GM10847 (cell line): ENCODE results near the gene CAND1.

Experiments used
- POLR2A ChIP-seq: IDR thresholded peaks from 2 replicates; pipeline ENCODE4 v1.6.1; 2011; ENCODE audit not compliant: insufficient read length; ENCODE audit errors: extremely low read depth

CAND1 gene

GRCh38 chr12:67268896-67269632 is at the start of gene CAND1:
CAND1 (plus strand) TSS chr12:67269358; CDS start chr12:67269718, 360 bp downstream.
- peak; percentile 81 for TF ChIP-seq POLR2A

DNA sequence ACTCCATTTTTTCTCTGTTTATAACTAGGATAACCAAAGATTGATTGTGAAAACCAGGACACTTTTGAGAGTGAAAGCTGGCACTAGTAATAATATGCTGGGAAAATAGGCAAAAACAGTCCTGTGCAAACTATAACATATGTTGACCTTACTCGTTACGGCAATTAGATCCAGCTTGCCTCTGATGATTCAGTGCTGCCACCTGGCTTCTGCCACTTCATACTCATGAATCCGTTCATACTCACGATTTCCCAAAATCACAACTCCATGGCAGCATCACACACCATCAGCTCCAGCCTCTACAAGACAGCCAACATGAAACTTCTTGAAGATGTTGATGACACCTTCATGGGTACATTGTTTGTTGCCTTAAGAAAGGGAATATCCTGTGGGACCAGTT is 49.1 kb upstream of the CAND1 start:
- TF ChIP-seq POLR2A: no peak

DNA sequence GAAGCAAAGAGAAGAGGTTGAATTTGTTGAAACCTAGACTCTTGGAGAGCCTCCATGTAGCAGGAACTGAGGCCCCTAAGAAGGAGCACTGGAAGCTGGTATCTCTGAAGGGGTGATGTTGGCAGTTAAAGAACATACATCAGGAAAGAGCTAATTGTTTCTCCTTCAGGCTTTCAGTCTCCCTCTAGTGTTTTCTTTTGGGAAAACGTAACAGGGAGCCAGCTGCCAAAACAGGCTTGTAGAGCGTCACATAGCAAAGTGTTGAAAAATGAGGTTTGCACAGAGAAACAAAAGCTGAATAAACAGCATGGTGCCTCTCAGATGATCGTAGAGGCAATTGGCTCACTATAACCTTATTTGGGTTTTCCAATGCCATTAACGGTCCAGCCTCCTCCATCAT is 46.9 kb upstream of the CAND1 start:
- no peak for TF ChIP-seq POLR2A

DNA sequence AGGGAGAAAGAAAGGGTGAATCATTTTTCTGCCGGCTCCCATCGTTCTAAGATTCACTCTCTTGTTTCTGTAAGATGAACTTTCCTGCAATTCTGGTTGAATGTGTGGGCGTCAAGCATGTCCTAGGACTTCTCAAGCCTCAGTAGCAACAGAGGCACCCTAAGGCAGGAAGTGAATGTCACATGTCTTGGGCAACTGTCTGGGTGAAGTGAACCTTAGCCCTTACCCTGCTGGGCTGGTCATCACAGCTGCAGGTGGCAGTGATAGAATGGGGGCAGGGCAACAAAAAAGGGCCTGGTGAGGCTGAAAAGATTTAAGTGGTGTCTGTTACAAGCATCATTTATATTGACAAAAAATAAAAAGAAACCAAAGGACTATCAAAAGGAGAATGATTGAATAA is 45.9 kb upstream of the CAND1 start:
- no peak for TF ChIP-seq POLR2A

DNA sequence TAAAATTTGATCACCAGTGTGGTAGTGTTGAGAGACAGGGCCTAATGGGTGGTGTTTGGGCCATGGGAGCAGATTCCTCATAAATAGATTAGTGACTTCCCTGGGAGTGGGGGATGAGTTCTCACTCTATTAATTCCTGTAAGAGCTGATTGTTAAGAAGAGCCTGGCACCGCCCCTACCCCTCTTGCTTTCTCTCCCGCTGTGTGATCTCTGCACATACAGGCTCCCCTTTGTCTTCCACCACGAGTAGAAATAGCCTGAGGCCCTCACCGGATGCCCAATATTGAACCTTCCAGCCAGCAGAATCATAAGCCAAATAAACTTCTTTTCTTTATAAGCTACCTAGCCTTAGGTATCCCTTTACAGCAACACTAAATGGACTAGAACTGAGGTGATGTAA is 31.9 kb upstream of the CAND1 start:
- TF ChIP-seq POLR2A: no peak

DNA sequence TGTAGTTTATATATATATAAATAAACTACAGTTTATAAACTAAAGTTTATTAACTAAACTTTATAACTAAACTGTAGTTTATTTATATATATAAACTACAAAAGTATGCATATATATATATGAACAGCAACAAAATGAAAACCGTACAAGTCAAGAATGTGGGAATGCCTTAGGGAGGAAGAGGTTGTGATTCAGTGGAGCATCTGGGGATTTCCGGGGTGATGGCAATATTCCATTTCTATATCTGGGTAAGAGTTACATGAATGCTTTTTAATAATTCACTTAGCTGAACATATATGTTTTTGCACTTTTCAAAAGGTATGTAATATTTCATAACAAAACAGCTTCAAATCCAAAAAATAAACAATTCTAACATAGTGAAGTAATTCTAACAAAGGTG is 30.1 kb upstream of the CAND1 start:
- TF ChIP-seq POLR2A: no peak

- TF ChIP-seq POLR2A: no peak
Measured at GRCh38 chr12:67241482-67241881, 27.7 kb upstream of the CAND1 start.

DNA sequence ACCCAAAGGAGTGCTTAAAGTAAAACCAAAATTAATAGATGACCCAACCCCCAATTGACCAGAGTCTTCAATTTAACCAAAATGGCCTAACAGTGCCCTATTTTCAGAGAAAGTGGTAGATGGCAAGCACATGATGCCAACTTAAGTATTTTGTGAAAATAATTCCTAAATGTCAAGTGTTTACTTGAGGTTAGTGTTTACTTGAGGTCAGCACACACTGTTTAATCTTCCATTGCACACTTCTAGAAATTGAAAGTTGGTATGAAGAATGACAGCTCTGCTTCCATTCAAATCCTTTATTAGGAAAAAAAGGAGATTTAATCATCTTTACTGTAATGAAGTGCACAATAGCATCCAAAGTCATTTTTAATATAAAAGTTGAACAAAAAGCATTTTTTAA is 25.9 kb upstream of the CAND1 start:
- TF ChIP-seq POLR2A: no peak

- no peak for TF ChIP-seq POLR2A
Measured at GRCh38 chr12:67245571-67245970, 23.6 kb upstream of the CAND1 start.

DNA sequence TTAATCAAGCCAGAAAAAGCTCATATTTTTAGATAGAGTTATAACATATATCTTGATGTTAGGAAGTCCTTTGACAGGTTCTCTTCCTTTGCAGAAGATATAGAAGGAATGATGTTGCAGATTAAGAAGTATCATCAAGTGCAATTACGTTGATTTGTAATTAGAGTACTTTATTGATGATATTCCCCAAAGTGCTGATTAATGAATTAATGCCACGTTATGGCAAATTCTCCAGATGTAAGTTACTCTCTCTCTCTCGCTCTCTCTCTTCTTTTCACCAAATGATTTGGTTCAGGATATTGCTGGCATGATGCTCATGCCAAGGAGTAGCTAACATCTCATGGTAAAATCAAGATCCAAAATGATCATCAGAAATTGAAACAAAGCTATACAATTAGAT is 18.1 kb upstream of the CAND1 start:
- TF ChIP-seq POLR2A: no peak

- TF ChIP-seq POLR2A: no peak
Measured at GRCh38 chr12:67254372-67255026, 14.7 kb upstream of the CAND1 start.

DNA sequence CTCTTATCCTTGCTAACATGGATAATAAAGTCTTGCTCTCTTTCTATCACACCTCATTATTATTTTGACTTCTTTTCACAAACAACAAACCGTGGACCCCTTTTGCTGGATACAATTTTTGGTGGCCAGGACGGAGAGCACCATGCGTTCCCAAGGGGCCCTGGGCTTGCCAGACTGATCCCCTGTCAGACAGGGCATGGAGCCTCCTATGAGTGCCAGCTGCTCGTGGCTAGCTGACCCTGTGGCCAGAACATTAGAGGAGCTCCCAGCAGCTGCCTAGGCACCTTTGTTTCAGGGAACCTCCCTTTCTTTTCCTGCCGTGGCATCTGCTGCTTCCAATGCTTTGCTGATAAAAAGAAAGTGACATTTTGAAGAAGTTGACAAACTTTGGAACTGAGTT is 12.5 kb upstream of the CAND1 start:
- TF ChIP-seq POLR2A: no peak

- TF ChIP-seq POLR2A: no peak
Measured at GRCh38 chr12:67263471-67263870, 5.7 kb upstream of the CAND1 start.

DNA sequence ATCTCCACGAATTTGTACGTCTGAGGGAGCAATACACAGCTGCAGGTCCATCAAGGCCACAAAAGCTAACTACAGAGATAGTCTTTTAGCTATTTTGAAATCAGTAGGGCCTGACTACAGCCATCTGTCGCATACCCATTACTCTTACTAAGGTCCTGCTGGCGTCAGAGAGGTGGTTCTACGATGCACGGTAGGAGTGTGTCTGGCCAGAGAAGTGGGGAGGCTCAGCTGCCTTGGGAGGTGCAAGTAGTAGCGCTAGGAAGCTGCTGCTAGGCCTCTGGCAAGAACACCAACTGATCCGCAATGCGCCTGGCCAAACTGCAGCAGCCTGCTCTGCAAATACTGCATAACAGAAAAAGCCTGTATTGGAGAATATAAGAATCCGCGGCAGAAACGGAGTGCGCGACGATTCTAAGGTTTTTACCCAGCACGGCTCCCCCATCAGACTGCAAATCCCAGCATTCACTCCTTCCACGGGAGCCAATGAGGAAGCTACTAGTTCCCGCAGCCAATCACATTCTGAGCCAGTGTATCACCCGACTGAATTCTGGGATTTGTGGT is 743 bp upstream of the CAND1 start:
- peak; percentile 22 for TF ChIP-seq POLR2A

- TF ChIP-seq POLR2A: peak; percentile 25
Measured at GRCh38 chr12:67269633-67270573, 745 bp downstream of the CAND1 start.

GRCh38 chr12:67270622-67271021 is 1.5 kb downstream of the CAND1 start:
- TF ChIP-seq POLR2A: no peak

DNA sequence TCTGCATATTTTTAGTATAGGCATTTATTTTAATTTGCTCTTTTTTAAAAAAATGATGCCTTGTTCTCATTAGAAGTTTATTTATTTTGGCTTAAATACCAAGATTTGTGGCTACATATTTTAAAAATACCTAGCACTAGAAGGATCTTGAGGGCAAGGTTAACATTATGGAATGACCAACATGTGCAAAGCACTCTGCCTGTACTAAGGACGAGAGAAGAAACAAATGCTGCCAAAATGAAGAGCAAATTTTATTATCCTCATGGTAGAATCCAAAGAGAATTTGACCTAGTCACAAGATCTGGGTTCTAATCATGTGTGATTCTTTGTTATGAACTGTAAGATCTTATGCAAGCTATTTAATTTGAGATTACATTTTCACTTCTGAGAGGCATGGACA is 2.8 kb downstream of the CAND1 start:
- no peak for TF ChIP-seq POLR2A
